HEK293 (cell line): ENCODE measurements around the gene OR2V2.

Source experiments
- CTCF ChIA-PET: fragments of 350-600 bp; formaldehyde crosslinking; extraction: SDS; loops from one replicate; lab custom pipeline; 2021; ENCODE audit warnings: antibody characterized with exemption; lab: Yijun Ruan, JAX
- POLR2A ChIA-PET: fragments of 300-600 bp; formaldehyde crosslinking; extraction: SDS; loops from one replicate; lab custom pipeline; 2020; ENCODE audit warnings: antibody characterized with exemption, inconsistent platforms; lab: Yijun Ruan, JAX
- H3K27ac ChIP-seq: fragments of 200-500 bp; sonication (Bioruptor generic); 2 replicates; pipeline ENCODE4 v1.5.1; 2014; ENCODE audit warnings: low read depth, low read length, control low read depth, inconsistent platforms; ENCODE audit errors: extremely low read depth
- H3K36me3 ChIP-seq, 2 experiments: fragments of 200-500 bp in 1 of 2; sonication (Bioruptor generic) in 1 of 2; 1 replicate in 1 of 2; 2 replicates in 1 of 2; pipeline ENCODE4 v1.5.1; 2014 to 2017; ENCODE audit warnings: inconsistent platforms in 2 of 2, low read length in 2 of 2; ENCODE audit not compliant: control insufficient read depth in 2 of 2, insufficient read depth in 1 of 2
- H3K4me1 ChIP-seq: fragments of 200-500 bp; sonication (Bioruptor generic); 2 replicates; pipeline ENCODE4 v1.5.1; 2014; ENCODE audit warnings: mild to moderate bottlenecking, low read length, inconsistent platforms; ENCODE audit not compliant: control insufficient read depth, insufficient read depth
- H3K4me3 ChIP-seq: 2 replicates; pipeline ENCODE4 v1.5.1; 2011; ENCODE audit warnings: low read depth, mild to moderate bottlenecking, control low read depth, low read length, moderate library complexity
- H3K9me3 ChIP-seq: fragments of 200-500 bp; sonication (Bioruptor generic); 2 replicates; pipeline ENCODE4 v1.5.1; 2014; ENCODE audit warnings: low read depth, low read length, inconsistent platforms; ENCODE audit not compliant: control insufficient read depth, insufficient read depth
- AEBP2 ChIP-seq: fragments of 450-650 bp; formaldehyde crosslinking; IDR thresholded peaks from 2 replicates; pipeline ENCODE4 v1.5.1; 2016; ENCODE audit warnings: missing biosample characterization, missing genetic modification characterization, borderline replicate concordance
- CTCF ChIP-seq: fragments of 450-650 bp; formaldehyde crosslinking; IDR thresholded peaks from 2 replicates; pipeline ENCODE4 v1.5.1; 2016; ENCODE audit warnings: missing biosample characterization, missing genetic modification characterization
- GFI1B ChIP-seq: fragments of 450-650 bp; formaldehyde crosslinking; IDR thresholded peaks from 2 replicates; pipeline ENCODE4 v1.5.1; 2016; ENCODE audit warnings: missing biosample characterization, missing genetic modification characterization
- KLF7 ChIP-seq: fragments of 450-650 bp; formaldehyde crosslinking; IDR thresholded peaks from 2 replicates; pipeline ENCODE4 v1.5.1; 2016; ENCODE audit warnings: missing biosample characterization, missing genetic modification characterization, borderline replicate concordance
- PRDM2 ChIP-seq: fragments of 450-650 bp; formaldehyde crosslinking; IDR thresholded peaks from 2 replicates; pipeline ENCODE4 v1.5.1; 2016; ENCODE audit warnings: missing biosample characterization, missing genetic modification characterization, borderline replicate concordance
- SALL2 ChIP-seq: fragments of 450-650 bp; formaldehyde crosslinking; IDR thresholded peaks from 2 replicates; pipeline ENCODE4 v1.5.0; 2017; ENCODE audit warnings: missing biosample characterization, mild to moderate bottlenecking, missing genetic modification characterization, borderline replicate concordance
- TSHZ1 ChIP-seq: fragments of 450-650 bp; formaldehyde crosslinking; IDR thresholded peaks from 2 replicates; pipeline ENCODE4 v1.5.1; 2016; ENCODE audit warnings: missing biosample characterization, missing genetic modification characterization, borderline replicate concordance
- WT1 ChIP-seq: fragments of 450-650 bp; formaldehyde crosslinking; IDR thresholded peaks from 2 replicates; pipeline ENCODE4 v1.5.1; 2016; ENCODE audit warnings: missing biosample characterization, missing genetic modification characterization
- ZBTB48 ChIP-seq: fragments of 450-650 bp; formaldehyde crosslinking; IDR thresholded peaks from 2 replicates; pipeline ENCODE4 v1.5.1; 2016; ENCODE audit warnings: missing biosample characterization, missing genetic modification characterization
- ZFP41 ChIP-seq: fragments of 450-650 bp; formaldehyde crosslinking; IDR thresholded peaks from 2 replicates; pipeline ENCODE4 v1.5.1; 2016; ENCODE audit warnings: missing biosample characterization, missing genetic modification characterization, borderline replicate concordance
- ZNF157 ChIP-seq: fragments of 450-650 bp; formaldehyde crosslinking; IDR thresholded peaks from 2 replicates; pipeline ENCODE4 v1.5.1; 2016; ENCODE audit warnings: missing biosample characterization, missing genetic modification characterization
- ZNF175 ChIP-seq: fragments of 450-650 bp; formaldehyde crosslinking; IDR thresholded peaks from 2 replicates; pipeline ENCODE4 v1.5.1; 2016; ENCODE audit warnings: missing biosample characterization, missing genetic modification characterization
- ZNF184 ChIP-seq: fragments of 450-650 bp; IDR thresholded peaks from 2 replicates; pipeline ENCODE4 v1.5.1; 2018; ENCODE audit warnings: missing biosample characterization, mild to moderate bottlenecking, missing genetic modification characterization
- ZNF266 ChIP-seq: fragments of 450-650 bp; formaldehyde crosslinking; IDR thresholded peaks from 2 replicates; pipeline ENCODE4 v1.5.1; 2016; ENCODE audit warnings: missing biosample characterization, missing genetic modification characterization, low read depth
- ZNF292 ChIP-seq: fragments of 450-650 bp; formaldehyde crosslinking; IDR thresholded peaks from 2 replicates; pipeline ENCODE4 v1.5.1; 2016; ENCODE audit warnings: low read depth, missing biosample characterization, missing genetic modification characterization, borderline replicate concordance
- ZNF311 ChIP-seq: fragments of 450-650 bp; formaldehyde crosslinking; IDR thresholded peaks from 2 replicates; pipeline ENCODE4 v1.5.1; 2017; ENCODE audit warnings: missing biosample characterization, missing genetic modification characterization, borderline replicate concordance
- ZNF366 ChIP-seq: fragments of 450-650 bp; formaldehyde crosslinking; conservative IDR thresholded peaks from 2 replicates; pipeline ENCODE4 v1.5.1; 2016; ENCODE audit warnings: missing biosample characterization, missing genetic modification characterization
- ZNF433 ChIP-seq: fragments of 450-650 bp; formaldehyde crosslinking; IDR thresholded peaks from 2 replicates; pipeline ENCODE4 v1.5.1; 2016; ENCODE audit warnings: missing biosample characterization, missing genetic modification characterization, low read depth
- ZNF510 ChIP-seq: fragments of 450-650 bp; formaldehyde crosslinking; IDR thresholded peaks from 2 replicates; pipeline ENCODE4 v1.5.1; 2018; ENCODE audit warnings: mild to moderate bottlenecking, missing genetic modification characterization, missing biosample characterization; ENCODE audit not compliant: insufficient replicate concordance
- ZNF513 ChIP-seq: fragments of 450-650 bp; IDR thresholded peaks from 2 replicates; pipeline ENCODE4 v1.5.1; 2018; ENCODE audit warnings: missing biosample characterization, missing genetic modification characterization
- ZNF560 ChIP-seq: fragments of 450-650 bp; formaldehyde crosslinking; IDR thresholded peaks from 2 replicates; pipeline ENCODE4 v1.5.1; 2017; ENCODE audit warnings: missing biosample characterization, missing genetic modification characterization, borderline replicate concordance
- ZNF768 ChIP-seq: fragments of 450-650 bp; formaldehyde crosslinking; IDR thresholded peaks from 2 replicates; pipeline ENCODE4 v1.5.1; 2018; ENCODE audit warnings: missing biosample characterization, mild to moderate bottlenecking, missing genetic modification characterization
- ZXDB ChIP-seq: fragments of 450-650 bp; formaldehyde crosslinking; IDR thresholded peaks from 2 replicates; pipeline ENCODE4 v1.5.1; 2016; ENCODE audit warnings: missing biosample characterization, missing genetic modification characterization

Gene OR2V2

GRCh38 chr5:181167814-181168488 is 20.6 kb downstream of the OR2V2 start:
- Histone ChIP-seq H3K9me3 (no peaks in the 10 kb centered on the region), H3K27ac (no peak overlapping the region), H3K36me3 (no peaks in the 10 kb centered on the region), H3K4me1 (peaks cover 6% of the 10 kb centered on the region), H3K4me3 (no peak overlapping the region)
- ChIA-PET CTCF (interaction anchor here (0.8 to 3.6 kb wide), 14 partner anchors 9 to 375 kb away, joined by 3 to 27 read pairs (median 5); no protein-coding TSS in a partner anchor), POLR2A (interaction anchor here (1.0 kb wide), 1 partner anchor 340 kb away, joined by 3 read pairs; no protein-coding TSS in a partner anchor)
- TF ChIP-seq ZNF560 (tag by site-specific recombination), result no peak
- TF ChIP-seq ZNF510, result no peak
- no peak for TF ChIP-seq PRDM2 (tag by site-specific recombination)
- no peak for TF ChIP-seq ZNF157 (tag by site-specific recombination)
- no peak for TF ChIP-seq TSHZ1
- TF ChIP-seq ZNF513 (tag by site-specific recombination), result no peak
- peak; percentile 48; the same call in 1 of the 2 replicates for TF ChIP-seq ZBTB48 (tag by site-specific recombination)
- no peak for TF ChIP-seq ZNF433
- TF ChIP-seq ZNF266 (tag by site-specific recombination), result no peak
- TF ChIP-seq GFI1B (tag by site-specific recombination), result no peak
- TF ChIP-seq ZNF311 (tag by site-specific recombination), result no peak
- TF ChIP-seq ZNF175 (tag by site-specific recombination), result no peak
- no peak for TF ChIP-seq ZNF768
- TF ChIP-seq ZXDB (tag by site-specific recombination), result peak; percentile 24; the same call in 1 of the 2 replicates
- no peak for TF ChIP-seq SALL2 (tag by site-specific recombination)
- TF ChIP-seq WT1 (tag by site-specific recombination), result peak; percentile 54
- no peak for TF ChIP-seq ZNF292
- no peak for TF ChIP-seq KLF7 (tag by site-specific recombination)
- TF ChIP-seq ZNF366 (tag by site-specific recombination), result no peak
- peak; percentile 63 for TF ChIP-seq CTCF (tag by site-specific recombination)
- TF ChIP-seq ZNF184, result no peak
- TF ChIP-seq ZFP41 (tag by site-specific recombination), result no peak
- TF ChIP-seq AEBP2 (tag by site-specific recombination), result no peak
